ENCODE data around the gene ZDHHC17.

Gene ZDHHC17

GRCh38 chr12:76785407-76785806, 21.5 kb downstream of the ZDHHC17 start:
- Mint-ChIP-seq H3K4me3 (no peak overlapping the region), H3K27ac (no peak overlapping the region), H3K27me3 (ENCODE audit: low read depth) (no peaks in the 10 kb centered on the region), H3K4me1 (peaks cover 41% of the 10 kb centered on the region), H3K36me3 (ENCODE audit: low read depth) (peaks cover 52% of the 10 kb centered on the region), H3K9me3 (peaks cover 18% of the 10 kb centered on the region)
- TF ChIP-seq, protein P1, sequence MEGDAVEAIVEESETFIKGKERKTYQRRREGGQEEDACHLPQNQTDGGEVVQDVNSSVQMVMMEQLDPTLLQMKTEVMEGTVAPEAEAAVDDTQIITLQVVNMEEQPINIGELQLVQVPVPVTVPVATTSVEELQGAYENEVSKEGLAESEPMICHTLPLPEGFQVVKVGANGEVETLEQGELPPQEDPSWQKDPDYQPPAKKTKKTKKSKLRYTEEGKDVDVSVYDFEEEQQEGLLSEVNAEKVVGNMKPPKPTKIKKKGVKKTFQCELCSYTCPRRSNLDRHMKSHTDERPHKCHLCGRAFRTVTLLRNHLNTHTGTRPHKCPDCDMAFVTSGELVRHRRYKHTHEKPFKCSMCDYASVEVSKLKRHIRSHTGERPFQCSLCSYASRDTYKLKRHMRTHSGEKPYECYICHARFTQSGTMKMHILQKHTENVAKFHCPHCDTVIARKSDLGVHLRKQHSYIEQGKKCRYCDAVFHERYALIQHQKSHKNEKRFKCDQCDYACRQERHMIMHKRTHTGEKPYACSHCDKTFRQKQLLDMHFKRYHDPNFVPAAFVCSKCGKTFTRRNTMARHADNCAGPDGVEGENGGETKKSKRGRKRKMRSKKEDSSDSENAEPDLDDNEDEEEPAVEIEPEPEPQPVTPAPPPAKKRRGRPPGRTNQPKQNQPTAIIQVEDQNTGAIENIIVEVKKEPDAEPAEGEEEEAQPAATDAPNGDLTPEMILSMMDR (IDR thresholded peaks at IDR 0.05; ENCODE audit: unreplicated experiment in 3 of 3): no peak

GRCh38 chr12:76786986-76787385, 23.1 kb downstream of the ZDHHC17 start:
- H3K36me3 Mint-ChIP-seq (ENCODE audit: low read depth): peaks cover 45% of the 10 kb centered on the region
- no peak overlapping the region for H3K4me3 Mint-ChIP-seq
- peaks cover 33% of the 10 kb centered on the region for H3K4me1 Mint-ChIP-seq
- TF ChIP-seq, protein P1 (IDR thresholded peaks at IDR 0.05; ENCODE audit: unreplicated experiment in 3 of 3): no peak
- no peaks in the 10 kb centered on the region for H3K27me3 Mint-ChIP-seq (ENCODE audit: low read depth)
- no peak overlapping the region for H3K27ac Mint-ChIP-seq
- H3K9me3 Mint-ChIP-seq: peaks cover 18% of the 10 kb centered on the region

DNA sequence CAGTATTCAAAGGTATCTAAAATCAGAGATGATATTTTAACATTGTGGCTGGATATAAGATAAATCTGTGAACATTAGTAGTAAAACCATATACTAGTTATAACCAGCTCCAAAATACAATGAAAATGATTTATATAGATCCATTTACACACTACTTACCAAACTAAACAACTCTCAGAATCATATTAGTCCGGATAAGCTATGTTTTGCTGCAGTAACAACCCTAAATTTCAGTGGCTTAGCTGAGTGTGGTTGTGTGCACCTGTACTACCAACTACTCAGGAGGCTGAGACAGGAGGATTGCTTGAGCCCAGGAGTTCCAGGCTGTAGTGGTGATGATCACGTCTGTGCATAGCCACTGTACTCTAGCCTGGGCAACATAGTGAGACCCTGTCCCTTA, 23.8 kb downstream of the ZDHHC17 start:
- TF ChIP-seq, protein P1 (IDR thresholded peaks at IDR 0.05; ENCODE audit: unreplicated experiment in 3 of 3): no peak
- no peak overlapping the region for H3K4me3 Mint-ChIP-seq
- peaks cover 18% of the 10 kb centered on the region for H3K9me3 Mint-ChIP-seq
- H3K36me3 Mint-ChIP-seq (ENCODE audit: low read depth): peaks cover 38% of the 10 kb centered on the region
- H3K4me1 Mint-ChIP-seq: peaks cover 26% of the 10 kb centered on the region
- H3K27me3 Mint-ChIP-seq (ENCODE audit: low read depth): no peaks in the 10 kb centered on the region
- H3K27ac Mint-ChIP-seq: no peak overlapping the region

GRCh38 chr12:76789335-76790050, 25.6 kb downstream of the ZDHHC17 start:
- Mint-ChIP-seq H3K9me3 (peaks cover 15% of the 10 kb centered on the region), H3K4me1 (peaks cover 8% of the 10 kb centered on the region), H3K4me3 (no peak overlapping the region), H3K27me3 (ENCODE audit: low read depth) (no peaks in the 10 kb centered on the region), H3K27ac (no peak overlapping the region), H3K36me3 (ENCODE audit: low read depth) (peaks cover 20% of the 10 kb centered on the region)
- TF ChIP-seq, protein P1 (IDR thresholded peaks at IDR 0.05; ENCODE audit: unreplicated experiment in 3 of 3): no peak

DNA sequence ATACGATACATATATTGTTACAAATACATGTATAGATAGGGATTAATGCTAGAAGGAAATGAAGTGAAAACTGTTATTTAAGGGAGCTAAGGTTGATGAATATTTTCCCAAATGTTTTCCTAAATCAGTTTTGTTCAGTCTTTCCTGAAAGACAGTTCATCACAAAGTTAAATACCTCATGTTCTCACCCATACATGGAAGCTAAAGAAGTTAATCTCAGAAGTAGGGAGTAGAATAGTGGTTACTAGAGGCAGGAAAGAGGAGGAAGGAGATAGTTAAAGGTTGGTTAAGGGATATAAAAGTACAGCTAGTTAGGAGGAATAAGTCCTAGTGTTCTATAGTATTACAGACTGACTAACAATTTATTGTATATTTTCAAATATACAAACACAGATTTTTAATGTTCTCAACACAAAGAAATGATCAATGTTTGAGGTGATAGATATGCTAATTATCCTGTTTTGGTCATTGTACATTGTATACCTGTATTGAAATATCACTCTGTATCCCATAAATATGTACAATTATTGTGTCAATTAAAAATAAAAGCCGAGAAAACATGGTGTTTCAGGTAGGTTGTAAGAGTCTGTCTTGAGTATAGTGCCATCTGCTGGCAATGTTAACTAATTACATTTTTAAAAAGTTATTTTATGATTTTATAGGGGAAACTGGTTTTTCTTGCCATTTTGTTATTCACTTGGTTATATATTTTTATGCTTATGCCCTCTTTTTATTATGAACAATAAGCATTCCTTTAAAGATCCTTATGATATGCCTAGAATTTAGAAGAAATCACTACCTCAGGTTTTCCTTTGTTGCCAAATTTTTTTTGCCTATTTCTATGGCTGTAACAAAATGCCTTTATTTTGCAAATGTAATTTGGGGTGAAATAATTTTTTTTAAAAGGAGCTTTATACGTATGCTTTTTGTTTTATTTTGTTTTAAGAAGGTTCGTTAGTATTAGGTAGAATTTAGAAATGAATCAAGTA, 26.9 kb downstream of the ZDHHC17 start:
- no peak overlapping the region for H3K4me3 Mint-ChIP-seq
- peaks cover 6% of the 10 kb centered on the region for H3K4me1 Mint-ChIP-seq
- peak overlapping the region in 1 of 3 experiments; percentile 15 for H3K27ac Mint-ChIP-seq
- H3K27me3 Mint-ChIP-seq (ENCODE audit: low read depth): no peaks in the 10 kb centered on the region
- peaks cover 14% of the 10 kb centered on the region for H3K36me3 Mint-ChIP-seq (ENCODE audit: low read depth)
- H3K9me3 Mint-ChIP-seq: peaks cover 10% of the 10 kb centered on the region
- TF ChIP-seq, protein P1 (IDR thresholded peaks at IDR 0.05; ENCODE audit: unreplicated experiment in 3 of 3): peak; percentile 68 to 79 (median 69)
